Ovary (tissue), 3 donors: ENCODE results near the gene ECM2.

Experiments used
- CTCF ChIP-seq, 3 donors: fragments of 450-650 bp in 2 of 3; fragments of 200-600 bp in 1 of 3; IDR thresholded peaks; one replicate each; pipeline versions ENCODE4 v1.5.1 to v1.8.0; 2016 to 2022; ENCODE audit warnings: antibody characterized with exemption in 3 of 3, mild to moderate bottlenecking in 1 of 3
- EP300 ChIP-seq: sonication (generic); formaldehyde crosslinking; IDR thresholded peaks from one replicate; pipeline ENCODE4 v1.6.1; 2017; ENCODE audit warnings: antibody characterized with exemption
- POLR2A ChIP-seq: fragments of 450-650 bp; IDR thresholded peaks from one replicate; pipeline ENCODE4 v1.6.1; 2017; ENCODE audit warnings: antibody characterized with exemption, mild to moderate bottlenecking, moderate library complexity
- donor health status: DM: no; HTN: no; CAD: no.

DNA sequence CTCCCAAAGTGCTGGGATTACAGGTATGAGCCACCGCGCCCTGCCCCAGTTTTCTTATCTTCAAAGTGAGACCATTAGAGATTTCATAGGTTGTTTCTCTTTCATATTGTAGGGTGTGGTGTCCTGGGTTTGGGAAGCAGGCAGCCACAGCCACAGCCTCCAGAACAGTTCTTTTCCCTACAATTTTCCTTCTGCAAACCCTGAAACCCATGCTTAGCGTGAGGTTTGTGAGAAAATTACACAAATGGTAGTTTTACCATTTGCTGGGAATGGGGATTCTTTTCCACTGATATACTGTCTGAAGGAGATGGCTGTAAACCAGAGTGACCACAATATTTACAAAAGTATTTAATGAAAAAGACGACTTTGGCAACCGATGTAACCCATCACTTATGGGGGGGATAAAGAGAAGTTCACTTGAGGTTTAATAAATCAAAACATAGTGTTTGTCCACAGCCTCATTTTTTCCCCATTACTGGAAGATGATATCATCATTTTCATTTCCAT, 26.7 kb upstream of the ECM2 start:
- TF ChIP-seq CTCF (IDR thresholded peaks at IDR 0.05): no peak
- no peak for TF ChIP-seq EP300
- no peak for TF ChIP-seq POLR2A
